Measurements from ENCODE around the gene TRNT1. TPM values are rescaled to one million over a fixed set of nuclear protein-coding genes. Genes with fewer than 3 reads are reported as not detected.

The TRNT1 gene
- polyA plus RNA-seq, 2 donors = 8.3 to 8.8 TPM

DNA sequence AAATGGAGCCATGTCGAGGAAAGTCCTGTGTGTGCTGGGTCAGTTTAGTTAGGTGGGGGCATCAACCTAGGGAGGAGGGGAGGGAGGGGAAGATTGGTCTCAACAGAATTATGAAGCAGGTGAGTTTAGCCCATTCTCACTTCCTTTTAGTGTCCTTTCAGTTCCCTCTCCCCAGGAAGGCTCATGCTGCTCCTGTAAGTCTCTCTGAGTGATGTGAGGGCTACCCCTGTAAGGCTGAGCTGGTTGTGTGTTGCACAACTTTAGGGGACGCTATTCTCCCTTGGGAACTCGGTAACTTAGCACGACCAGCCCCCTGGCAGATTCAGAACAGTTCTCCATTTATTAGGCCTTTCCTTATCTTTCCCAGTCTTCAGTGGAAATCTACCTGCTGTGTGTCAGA lies 37.7 kb upstream of the TRNT1 start:
- no peaks in the 10 kb centered on the region for H3K36me3 ChIP-seq (ENCODE audit: control insufficient read depth in 2 of 2, insufficient read depth in 2 of 2, low read length in 1 of 2)
- 60 to 65% methylated on average over 4 of the region's 4 CpGs for WGBS, 2 donors

DNA sequence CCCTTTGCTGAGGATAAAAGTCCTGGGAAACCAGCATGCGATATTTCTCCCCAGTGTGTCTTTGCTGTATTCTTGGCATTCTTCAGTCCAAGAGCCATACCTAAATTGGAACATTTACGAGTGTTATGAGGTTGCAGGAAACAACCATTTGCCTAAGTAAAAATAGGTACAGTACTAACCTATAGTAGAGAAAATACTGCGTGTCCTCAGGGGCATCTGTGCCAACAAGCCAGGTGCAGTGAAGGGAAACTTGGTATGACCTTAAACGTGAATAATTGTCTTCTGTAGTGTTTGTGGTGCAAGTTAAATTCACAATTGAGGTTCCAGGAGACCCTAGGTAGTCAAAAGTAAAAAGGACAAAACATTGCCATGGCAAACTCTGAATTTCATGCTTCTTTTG lies 28.8 kb upstream of the TRNT1 start:
- Histone ChIP-seq H3K27ac (ENCODE audit: low read depth in 2 of 2, low read length in 1 of 2) (no peak overlapping the region), H3K4me1 (ENCODE audit: control insufficient read depth in 2 of 2, insufficient read depth in 2 of 2, low read length in 1 of 2) (no peaks in the 10 kb centered on the region), H3K27me3 (ENCODE audit: control insufficient read depth in 1 of 2, insufficient read depth in 2 of 2, low read length in 2 of 2) (no peaks in the 10 kb centered on the region), H3K36me3 (ENCODE audit: control insufficient read depth in 2 of 2, insufficient read depth in 2 of 2, low read length in 1 of 2) (no peaks in the 10 kb centered on the region), H3K9me3 (ENCODE audit: control insufficient read depth in 2 of 2, insufficient read depth in 1 of 2, low read depth in 1 of 2, low read length in 1 of 2) (no peaks in the 10 kb centered on the region), H3K4me3 (ENCODE audit: low read depth in 1 of 2, low read length in 2 of 2) (no peak overlapping the region)
- 67% methylated on average over 4 of the region's 4 CpGs for WGBS, 2 donors

More for the DNA sequence above, 37.7 kb upstream of the TRNT1 start:
- H3K27me3 ChIP-seq (ENCODE audit: control insufficient read depth in 1 of 2, insufficient read depth in 2 of 2, low read length in 2 of 2) = no peaks in the 10 kb centered on the region
- H3K9me3 ChIP-seq (ENCODE audit: control insufficient read depth in 2 of 2, insufficient read depth in 1 of 2, low read depth in 1 of 2, low read length in 1 of 2) = no peaks in the 10 kb centered on the region
- H3K27ac ChIP-seq (ENCODE audit: low read depth in 2 of 2, low read length in 1 of 2) = no peak overlapping the region
- H3K4me1 ChIP-seq (ENCODE audit: control insufficient read depth in 2 of 2, insufficient read depth in 2 of 2, low read length in 1 of 2) = no peaks in the 10 kb centered on the region
- no peak overlapping the region for H3K4me3 ChIP-seq (ENCODE audit: low read depth in 1 of 2, low read length in 2 of 2)

DNA sequence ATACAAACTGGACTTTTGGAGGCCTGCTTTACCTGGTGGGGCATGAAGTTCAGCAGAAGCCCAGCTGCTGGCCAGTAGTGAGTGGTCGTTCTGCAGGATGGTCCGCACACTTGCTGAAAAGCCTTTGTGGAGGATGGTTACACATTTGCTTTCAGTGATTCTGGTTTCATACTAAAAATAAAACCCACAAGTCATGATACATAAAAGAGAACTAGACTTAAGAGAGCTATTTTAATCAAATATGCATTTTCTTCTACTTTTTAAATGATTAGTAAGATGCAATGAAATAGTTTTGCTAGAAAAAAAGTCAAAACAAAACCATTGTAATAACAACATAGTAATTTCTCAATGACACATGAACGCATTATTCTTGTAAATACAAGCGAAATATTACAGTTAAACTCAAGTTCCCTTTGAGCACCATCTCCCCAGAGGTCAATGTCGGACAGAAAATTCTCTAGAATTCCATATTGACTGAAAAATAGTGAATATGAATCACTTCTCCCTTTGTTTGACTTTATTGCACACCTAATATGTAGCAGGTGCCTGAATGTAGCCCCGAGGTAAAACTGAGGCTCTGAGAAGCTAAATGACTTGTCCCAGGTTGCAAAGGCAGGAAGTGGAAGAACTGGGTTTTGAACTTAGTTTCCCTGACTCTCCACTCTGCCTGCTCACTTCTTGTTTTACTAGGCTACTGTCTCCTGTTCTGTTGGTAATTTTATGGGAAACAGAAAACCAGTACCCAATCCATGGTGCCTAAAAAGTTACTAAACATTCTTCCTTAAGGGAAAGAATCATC lies 24.9 kb upstream of the TRNT1 start:
- Histone ChIP-seq H3K4me1 (ENCODE audit: control insufficient read depth in 2 of 2, insufficient read depth in 2 of 2, low read length in 1 of 2) (no peaks in the 10 kb centered on the region), H3K9me3 (ENCODE audit: control insufficient read depth in 2 of 2, insufficient read depth in 1 of 2, low read depth in 1 of 2, low read length in 1 of 2) (no peaks in the 10 kb centered on the region), H3K27me3 (ENCODE audit: control insufficient read depth in 1 of 2, insufficient read depth in 2 of 2, low read length in 2 of 2) (no peaks in the 10 kb centered on the region), H3K36me3 (ENCODE audit: control insufficient read depth in 2 of 2, insufficient read depth in 2 of 2, low read length in 1 of 2) (no peaks in the 10 kb centered on the region), H3K27ac (ENCODE audit: low read depth in 2 of 2, low read length in 1 of 2) (no peak overlapping the region), H3K4me3 (ENCODE audit: low read depth in 1 of 2, low read length in 2 of 2) (no peak overlapping the region)
- 77 to 82% methylated on average over 6 of the region's 6 CpGs for WGBS, 2 donors

DNA sequence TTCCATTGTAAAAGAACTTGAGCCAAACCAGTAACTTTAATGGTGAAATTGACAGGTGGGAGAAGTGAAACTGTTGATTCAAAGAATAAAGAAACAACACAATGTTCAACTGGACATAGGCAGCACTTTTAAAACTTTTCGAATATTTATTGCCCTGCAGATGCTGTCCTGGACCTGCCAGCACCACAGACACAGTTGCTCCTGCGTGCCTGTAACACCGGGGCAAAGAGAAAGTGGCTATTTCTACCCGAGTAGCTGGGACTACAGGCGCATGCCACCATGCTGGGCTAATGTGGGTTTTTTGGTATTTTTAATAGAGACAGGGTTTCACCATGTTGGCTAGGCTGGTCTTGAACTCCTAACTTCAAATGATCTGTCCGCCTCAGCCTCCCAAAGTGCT lies 24.0 kb upstream of the TRNT1 start:
- no peaks in the 10 kb centered on the region for H3K9me3 ChIP-seq (ENCODE audit: control insufficient read depth in 2 of 2, insufficient read depth in 1 of 2, low read depth in 1 of 2, low read length in 1 of 2)
- H3K27ac ChIP-seq (ENCODE audit: low read depth in 2 of 2, low read length in 1 of 2) = no peak overlapping the region
- H3K4me3 ChIP-seq (ENCODE audit: low read depth in 1 of 2, low read length in 2 of 2) = no peak overlapping the region
- no peaks in the 10 kb centered on the region for H3K4me1 ChIP-seq (ENCODE audit: control insufficient read depth in 2 of 2, insufficient read depth in 2 of 2, low read length in 1 of 2)
- H3K27me3 ChIP-seq (ENCODE audit: control insufficient read depth in 1 of 2, insufficient read depth in 2 of 2, low read length in 2 of 2) = no peaks in the 10 kb centered on the region
- 87 to 90% methylated on average over 6 of the region's 6 CpGs for WGBS, 2 donors
- no peaks in the 10 kb centered on the region for H3K36me3 ChIP-seq (ENCODE audit: control insufficient read depth in 2 of 2, insufficient read depth in 2 of 2, low read length in 1 of 2)

DNA sequence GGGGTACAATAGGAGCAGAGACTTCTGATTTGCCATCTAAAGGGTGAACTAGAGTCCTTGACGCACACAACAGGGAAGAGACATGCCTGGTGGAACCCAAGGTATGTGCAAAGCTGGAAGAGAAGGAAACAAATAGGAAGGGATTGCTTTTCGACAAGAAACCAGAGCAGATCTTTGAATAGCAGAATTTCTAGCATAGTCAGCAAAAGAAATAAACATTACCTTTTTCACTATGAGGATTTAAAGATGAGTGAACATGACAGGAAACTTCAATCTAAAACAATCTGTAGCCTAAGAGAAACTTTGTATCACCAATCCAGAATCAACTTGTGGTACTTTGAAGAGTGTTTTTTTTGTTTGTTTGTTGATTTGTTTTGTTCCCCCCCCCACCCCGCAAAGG lies 21.5 kb upstream of the TRNT1 start:
- 83 to 87% methylated on average over 3 of the region's 3 CpGs for WGBS, 2 donors
- Histone ChIP-seq H3K27me3 (ENCODE audit: control insufficient read depth in 1 of 2, insufficient read depth in 2 of 2, low read length in 2 of 2) (no peaks in the 10 kb centered on the region), H3K4me1 (ENCODE audit: control insufficient read depth in 2 of 2, insufficient read depth in 2 of 2, low read length in 1 of 2) (no peaks in the 10 kb centered on the region), H3K4me3 (ENCODE audit: low read depth in 1 of 2, low read length in 2 of 2) (no peak overlapping the region), H3K36me3 (ENCODE audit: control insufficient read depth in 2 of 2, insufficient read depth in 2 of 2, low read length in 1 of 2) (no peaks in the 10 kb centered on the region), H3K9me3 (ENCODE audit: control insufficient read depth in 2 of 2, insufficient read depth in 1 of 2, low read depth in 1 of 2, low read length in 1 of 2) (no peaks in the 10 kb centered on the region), H3K27ac (ENCODE audit: low read depth in 2 of 2, low read length in 1 of 2) (no peak overlapping the region)

DNA sequence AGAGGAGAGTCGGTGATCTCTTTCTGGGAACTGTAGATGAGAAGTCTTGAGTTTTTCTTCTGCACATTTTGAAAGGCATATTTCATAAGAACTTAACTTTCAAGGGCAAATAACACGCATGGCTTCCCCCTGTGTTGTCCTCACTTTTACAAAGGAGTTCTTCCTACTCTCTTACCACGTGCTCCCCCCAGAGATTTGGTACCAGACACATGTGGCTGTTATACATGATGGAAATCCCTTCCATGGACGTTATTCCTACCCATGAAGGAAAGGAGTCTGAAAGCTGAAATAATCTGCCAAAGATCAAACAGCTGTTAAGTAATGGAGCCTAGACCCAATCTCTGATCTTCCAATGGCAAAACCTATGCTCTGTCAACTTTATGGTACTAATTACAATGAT lies 20.9 kb upstream of the TRNT1 start:
- 67 to 77% methylated on average over 4 of the region's 4 CpGs for WGBS, 2 donors
- H3K4me3 ChIP-seq (ENCODE audit: low read depth in 1 of 2, low read length in 2 of 2) = no peak overlapping the region

DNA sequence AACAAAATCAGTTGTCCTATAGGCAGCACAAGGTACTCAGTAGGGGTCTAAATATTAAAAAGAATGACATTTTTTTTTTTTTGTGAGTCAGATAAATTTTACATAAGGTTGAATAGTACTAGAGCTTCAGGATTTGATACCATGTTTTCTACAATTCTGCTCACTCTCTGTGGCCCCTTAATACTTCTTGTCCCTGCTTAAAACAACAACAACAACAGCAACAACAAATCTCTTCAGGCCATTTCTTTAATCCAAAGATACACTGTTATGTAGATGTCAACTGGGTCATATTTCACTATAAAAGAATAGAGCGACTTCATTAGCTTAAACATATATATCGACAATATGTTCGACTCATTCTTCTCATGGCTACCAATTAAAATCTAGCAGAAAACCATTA lies 19.6 kb upstream of the TRNT1 start:
- Histone ChIP-seq H3K27me3 (ENCODE audit: control insufficient read depth in 1 of 2, insufficient read depth in 2 of 2, low read length in 2 of 2) (no peaks in the 10 kb centered on the region), H3K9me3 (ENCODE audit: control insufficient read depth in 2 of 2, insufficient read depth in 1 of 2, low read depth in 1 of 2, low read length in 1 of 2) (no peaks in the 10 kb centered on the region), H3K4me1 (ENCODE audit: control insufficient read depth in 2 of 2, insufficient read depth in 2 of 2, low read length in 1 of 2) (no peaks in the 10 kb centered on the region), H3K36me3 (ENCODE audit: control insufficient read depth in 2 of 2, insufficient read depth in 2 of 2, low read length in 1 of 2) (no peaks in the 10 kb centered on the region), H3K4me3 (ENCODE audit: low read depth in 1 of 2, low read length in 2 of 2) (no peak overlapping the region), H3K27ac (ENCODE audit: low read depth in 2 of 2, low read length in 1 of 2) (no peak overlapping the region)
- 98% methylated on average over 3 of the region's 3 CpGs for WGBS, 2 donors

More for the DNA sequence above, 20.9 kb upstream of the TRNT1 start:
- Histone ChIP-seq H3K36me3 (ENCODE audit: control insufficient read depth in 2 of 2, insufficient read depth in 2 of 2, low read length in 1 of 2) (no peaks in the 10 kb centered on the region), H3K27me3 (ENCODE audit: control insufficient read depth in 1 of 2, insufficient read depth in 2 of 2, low read length in 2 of 2) (no peaks in the 10 kb centered on the region), H3K4me1 (ENCODE audit: control insufficient read depth in 2 of 2, insufficient read depth in 2 of 2, low read length in 1 of 2) (no peaks in the 10 kb centered on the region), H3K9me3 (ENCODE audit: control insufficient read depth in 2 of 2, insufficient read depth in 1 of 2, low read depth in 1 of 2, low read length in 1 of 2) (no peaks in the 10 kb centered on the region), H3K27ac (ENCODE audit: low read depth in 2 of 2, low read length in 1 of 2) (no peak overlapping the region)

DNA sequence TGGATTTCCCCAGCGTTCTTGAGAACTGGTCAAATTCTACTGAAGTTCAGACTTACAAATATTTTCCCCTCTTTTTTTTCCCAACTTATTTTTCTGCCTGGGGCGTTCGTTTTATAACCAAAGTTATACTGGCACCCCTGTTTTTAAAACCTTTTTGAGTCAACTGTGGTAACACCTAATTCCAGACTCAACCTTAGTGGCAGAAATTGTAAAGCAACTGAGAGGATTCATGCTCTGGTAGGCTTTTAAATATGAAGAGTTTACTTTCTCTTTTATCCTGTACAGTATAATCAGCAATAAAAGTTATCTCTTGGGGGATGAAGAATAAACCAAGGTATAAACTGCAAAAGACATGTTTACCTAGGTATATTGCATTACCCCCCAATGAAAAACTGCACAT lies 18.9 kb upstream of the TRNT1 start:
- Histone ChIP-seq H3K9me3 (ENCODE audit: control insufficient read depth in 2 of 2, insufficient read depth in 1 of 2, low read depth in 1 of 2, low read length in 1 of 2) (no peaks in the 10 kb centered on the region), H3K4me3 (ENCODE audit: low read depth in 1 of 2, low read length in 2 of 2) (no peak overlapping the region), H3K36me3 (ENCODE audit: control insufficient read depth in 2 of 2, insufficient read depth in 2 of 2, low read length in 1 of 2) (no peaks in the 10 kb centered on the region), H3K27me3 (ENCODE audit: control insufficient read depth in 1 of 2, insufficient read depth in 2 of 2, low read length in 2 of 2) (no peaks in the 10 kb centered on the region), H3K4me1 (ENCODE audit: control insufficient read depth in 2 of 2, insufficient read depth in 2 of 2, low read length in 1 of 2) (no peaks in the 10 kb centered on the region), H3K27ac (ENCODE audit: low read depth in 2 of 2, low read length in 1 of 2) (no peak overlapping the region)
- 77 to 84% methylated on average over 3 of the region's 3 CpGs for WGBS, 2 donors

DNA sequence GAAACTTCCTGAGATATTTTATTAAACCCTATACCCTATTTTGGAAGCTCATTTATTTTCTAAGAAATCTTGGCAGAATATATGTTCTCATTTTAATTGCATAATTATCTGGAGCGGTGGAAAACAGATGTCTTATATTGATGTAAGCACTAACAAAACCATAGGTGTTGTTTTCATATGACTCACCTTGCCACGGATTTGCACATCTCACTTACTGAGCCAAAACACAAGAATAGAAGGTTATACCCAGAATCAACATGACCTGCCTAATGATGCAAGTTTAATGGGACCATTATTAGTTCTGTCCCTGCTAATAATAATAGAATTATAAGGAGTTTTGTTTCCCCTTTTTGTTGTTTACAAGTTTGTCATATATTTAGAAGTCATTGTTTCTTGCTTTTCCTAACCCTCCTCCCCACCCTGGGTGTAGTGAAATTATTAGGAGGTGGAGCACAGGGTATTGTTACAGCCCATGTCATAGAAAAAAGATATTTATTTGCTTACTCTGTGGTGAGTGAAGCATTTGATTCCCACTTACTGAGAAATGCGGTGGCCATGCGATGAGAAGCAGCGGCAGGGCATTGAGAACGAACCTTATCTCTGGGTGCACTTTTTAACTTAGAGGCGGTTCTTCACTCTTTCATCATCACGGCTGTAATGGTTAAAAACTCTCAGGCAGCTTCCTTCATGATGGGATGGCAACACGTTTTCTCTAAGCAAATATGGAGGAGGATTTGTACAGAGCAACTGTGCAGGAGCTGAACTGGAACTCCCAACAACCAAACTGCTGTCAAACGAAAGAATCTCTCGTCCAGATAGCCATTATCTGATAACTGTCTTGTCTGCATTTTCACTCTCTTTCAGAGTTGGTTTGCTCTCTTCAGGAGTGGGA lies 17.1 kb upstream of the TRNT1 start:
- 38 to 43% methylated on average over 11 of the region's 11 CpGs for WGBS, 2 donors
- no peak overlapping the region for H3K4me3 ChIP-seq (ENCODE audit: low read depth in 1 of 2, low read length in 2 of 2)
- H3K9me3 ChIP-seq (ENCODE audit: control insufficient read depth in 2 of 2, insufficient read depth in 1 of 2, low read depth in 1 of 2, low read length in 1 of 2) = no peaks in the 10 kb centered on the region
- no peaks in the 10 kb centered on the region for H3K36me3 ChIP-seq (ENCODE audit: control insufficient read depth in 2 of 2, insufficient read depth in 2 of 2, low read length in 1 of 2)
- H3K27me3 ChIP-seq (ENCODE audit: control insufficient read depth in 1 of 2, insufficient read depth in 2 of 2, low read length in 2 of 2) = no peaks in the 10 kb centered on the region
- no peaks in the 10 kb centered on the region for H3K4me1 ChIP-seq (ENCODE audit: control insufficient read depth in 2 of 2, insufficient read depth in 2 of 2, low read length in 1 of 2)
- no peak overlapping the region for H3K27ac ChIP-seq (ENCODE audit: low read depth in 2 of 2, low read length in 1 of 2)
